Inferior parietal cortex (tissue), 1 donor: ENCODE results near the gene SCN2B.

Source experiments
- DNase-seq: peaks from one replicate; pipeline ENCODE4 v3.0.0-alpha.2; 2016; ENCODE audit errors: extremely low spot score

The SCN2B gene

DNA sequence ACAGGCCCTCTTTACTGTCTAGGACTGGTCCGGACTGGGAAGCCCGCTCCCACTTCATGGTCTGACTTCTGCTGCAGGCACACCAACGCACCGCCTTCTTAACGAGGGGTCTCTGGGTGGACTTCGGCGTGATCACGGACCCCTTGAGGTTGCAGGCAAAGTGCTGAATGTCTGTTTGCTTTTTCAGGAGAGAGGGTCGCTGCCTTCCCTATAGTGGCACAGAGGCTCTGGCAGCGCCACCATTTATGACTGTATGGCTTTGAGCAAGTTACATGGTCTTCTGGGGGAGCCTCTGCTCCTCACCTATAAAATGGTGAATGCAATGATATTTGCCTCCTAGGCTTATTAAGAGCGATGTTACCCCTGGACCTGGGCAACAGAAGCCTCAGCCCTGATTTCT, 22.5 kb downstream of the SCN2B start:
- DNase-seq: no peak

DNA sequence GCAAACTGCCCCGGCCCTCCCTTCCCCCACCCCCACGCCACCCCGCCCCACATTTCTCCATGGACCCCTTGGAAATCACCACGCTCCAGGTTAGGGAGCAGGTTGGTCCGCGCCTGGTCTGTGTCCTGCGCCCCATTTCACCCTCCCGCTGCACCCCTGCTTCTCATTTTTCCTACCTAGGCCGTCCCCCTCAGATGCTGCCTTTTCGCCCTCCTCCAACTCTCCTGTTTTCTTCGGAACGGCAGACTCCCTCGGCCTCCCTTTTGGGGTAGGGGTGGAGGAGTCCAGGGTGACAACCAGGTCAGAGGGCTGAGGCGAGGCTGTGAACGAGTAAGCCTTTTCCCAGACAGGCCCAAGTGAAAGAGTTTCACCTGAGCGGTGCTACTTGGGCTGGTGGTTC, 22.9 kb downstream of the SCN2B start:
- DNase-seq: no peak

- DNase-seq: peak; percentile 34
These were observed 23.6 kb downstream of the SCN2B start, which contains the start of gene SCN4B for GRCh38 chr11:118152552-118153471. Gene SCN4B (minus strand): TSS chr11:118152823. CDS start chr11:118152673, 150 bp downstream.

DNA sequence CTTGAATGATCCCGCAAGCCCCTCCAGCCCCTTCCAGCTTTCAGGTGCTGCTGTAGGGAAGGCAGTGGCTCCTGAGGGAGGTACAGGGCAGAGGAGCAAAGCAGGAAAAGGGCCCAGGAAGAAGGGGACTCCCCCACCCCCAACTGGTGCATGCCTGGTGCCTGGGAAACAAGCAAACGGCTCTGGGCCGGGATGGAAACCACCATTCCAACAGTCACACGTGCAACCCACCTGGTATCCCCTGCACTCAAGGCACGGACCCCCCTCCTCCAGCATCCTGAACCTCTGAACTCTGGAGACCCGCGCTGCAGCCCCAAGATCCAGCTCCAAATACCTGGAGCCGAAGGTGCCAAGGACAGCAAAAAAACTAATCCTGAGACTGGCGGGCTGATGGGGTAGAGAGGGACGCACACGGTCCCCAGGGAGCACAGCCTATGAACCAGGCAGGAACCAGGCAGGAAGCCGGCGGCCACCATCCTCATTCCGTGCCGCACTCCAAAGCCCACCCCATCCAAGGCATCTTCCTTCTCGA, 24.4 kb downstream of the SCN2B start:
- no peak for DNase-seq

DNA sequence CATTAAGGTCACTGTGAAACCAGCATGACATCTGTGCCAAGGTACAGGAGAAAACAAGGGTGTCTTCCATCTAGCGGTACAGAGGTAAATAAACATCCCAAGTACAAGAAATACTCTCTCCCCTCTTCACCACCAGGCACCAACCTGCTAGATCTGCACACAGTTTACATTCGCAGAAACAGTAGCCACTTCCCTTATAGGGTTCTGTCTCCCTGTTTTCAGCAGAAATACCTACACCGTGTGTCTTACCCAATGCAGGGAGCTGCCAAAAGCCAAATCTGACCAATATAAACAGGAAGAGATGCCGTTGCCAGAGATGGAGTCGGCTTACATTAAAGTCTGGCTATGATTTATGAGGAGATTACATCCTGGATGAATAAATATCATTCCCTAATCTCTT, 25.0 kb downstream of the SCN2B start:
- DNase-seq: no peak

- DNase-seq: no peak
These were observed 26.9 kb downstream of the SCN2B start for GRCh38 chr11:118149493-118149892.

GRCh38 chr11:118148856-118149255, 27.6 kb downstream of the SCN2B start:
- no peak for DNase-seq

DNA sequence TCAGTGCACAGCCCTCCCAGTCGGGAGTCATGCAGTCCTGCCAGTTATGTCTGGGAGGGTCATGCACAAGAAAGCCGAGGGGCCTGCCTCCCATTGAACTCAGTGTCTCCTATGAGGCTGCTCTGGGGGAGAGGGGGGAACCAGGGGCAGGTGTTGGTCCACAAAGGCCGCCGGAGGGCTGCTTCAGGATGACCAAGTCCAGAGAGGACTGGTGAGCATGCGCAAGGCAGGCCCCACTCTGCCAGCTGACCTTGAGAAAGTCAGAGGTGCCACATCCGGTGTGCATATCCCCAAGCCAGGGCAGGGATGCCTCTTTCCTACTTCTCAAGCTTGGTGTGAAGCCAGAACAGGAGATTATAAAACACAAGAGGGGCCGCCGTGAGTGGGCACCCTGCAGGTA, 28.2 kb downstream of the SCN2B start:
- no peak for DNase-seq

DNA sequence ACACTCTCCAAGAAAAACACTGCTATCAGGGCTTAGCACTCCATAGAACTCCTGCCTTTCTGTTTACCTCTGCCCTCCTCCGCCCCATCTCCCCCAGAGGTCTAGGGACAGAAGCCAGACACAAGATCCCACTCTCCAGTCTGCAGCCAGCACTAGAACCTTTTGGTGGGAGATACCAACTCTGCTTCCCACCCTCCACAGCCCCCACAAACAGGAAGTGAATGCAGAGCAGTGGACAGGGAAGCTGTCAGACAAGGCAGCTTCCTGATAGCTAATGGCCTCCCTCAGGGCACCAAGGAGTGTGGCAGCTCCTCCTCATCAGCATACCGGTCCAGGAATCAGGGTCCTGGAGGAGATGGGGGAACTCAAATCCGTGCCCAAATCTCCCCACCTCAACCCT, 28.9 kb downstream of the SCN2B start:
- DNase-seq: no peak

DNA sequence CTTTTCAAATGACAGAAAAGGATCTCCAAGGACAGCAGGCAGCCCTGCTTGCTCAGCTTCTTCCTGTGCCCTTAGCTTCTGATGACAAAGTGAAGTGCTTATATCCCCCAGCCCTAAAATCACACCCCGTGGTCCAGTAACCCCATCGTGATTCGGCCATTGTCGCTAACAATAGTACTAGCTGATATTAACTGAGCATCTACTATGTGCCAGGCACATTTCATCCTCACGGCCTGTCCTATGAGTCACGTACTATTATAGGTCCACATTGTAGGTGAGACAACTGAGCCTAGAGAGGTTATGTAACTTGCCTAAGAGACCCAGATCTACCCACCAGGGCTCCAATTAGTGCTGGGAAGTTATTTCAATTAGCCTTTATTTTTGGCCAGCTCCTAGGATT, 29.9 kb downstream of the SCN2B start:
- no peak for DNase-seq

- DNase-seq: peak; percentile 89
These were observed 30.9 kb downstream of the SCN2B start for GRCh38 chr11:118145285-118146227.

- peak; percentile 22 for DNase-seq
These were observed 31.9 kb downstream of the SCN2B start for GRCh38 chr11:118144301-118145268.

- no peak for DNase-seq
These were observed 32.7 kb downstream of the SCN2B start for GRCh38 chr11:118143661-118144185.

DNA sequence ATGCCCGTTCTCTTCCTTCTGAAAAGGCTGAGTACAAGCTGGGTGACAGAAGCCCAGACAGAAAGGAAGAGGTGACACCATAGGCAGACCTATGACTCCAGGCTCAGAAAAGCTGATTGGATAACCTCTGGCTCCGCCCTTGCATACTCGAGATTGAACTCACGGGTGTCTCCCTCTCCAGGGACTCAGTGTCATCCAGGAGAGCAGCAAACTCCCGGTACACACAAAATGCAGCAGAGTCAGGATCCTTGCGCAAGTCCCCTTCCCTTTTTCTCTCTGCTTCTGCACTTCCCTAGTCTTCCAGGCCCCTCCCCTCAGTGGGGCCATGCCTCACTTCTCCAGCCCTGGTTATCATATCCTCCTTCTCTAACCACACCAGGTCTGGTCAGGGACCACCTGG, 33.6 kb downstream of the SCN2B start:
- no peak for DNase-seq

GRCh38 chr11:118142081-118142480, 34.4 kb downstream of the SCN2B start:
- no peak for DNase-seq

DNA sequence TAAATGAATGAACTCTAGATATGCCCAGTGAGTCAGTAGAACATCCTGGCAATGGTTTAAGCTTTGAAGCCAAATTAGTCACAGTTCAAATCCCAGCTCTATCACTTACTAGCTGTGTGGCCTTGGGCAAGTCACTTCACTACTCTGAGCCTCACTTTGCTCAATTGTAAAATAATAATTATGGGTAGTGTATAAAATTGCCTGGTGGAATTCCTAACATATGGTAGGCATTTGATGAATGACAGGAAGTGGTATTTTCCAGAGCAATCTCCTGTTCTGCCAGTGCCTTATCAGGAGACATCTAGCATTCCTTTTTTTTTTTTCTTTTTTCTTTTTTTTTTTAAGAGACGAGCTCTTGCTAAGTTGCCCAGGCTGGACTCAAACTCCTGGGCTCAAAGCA, 36.9 kb downstream of the SCN2B start:
- no peak for DNase-seq

DNA sequence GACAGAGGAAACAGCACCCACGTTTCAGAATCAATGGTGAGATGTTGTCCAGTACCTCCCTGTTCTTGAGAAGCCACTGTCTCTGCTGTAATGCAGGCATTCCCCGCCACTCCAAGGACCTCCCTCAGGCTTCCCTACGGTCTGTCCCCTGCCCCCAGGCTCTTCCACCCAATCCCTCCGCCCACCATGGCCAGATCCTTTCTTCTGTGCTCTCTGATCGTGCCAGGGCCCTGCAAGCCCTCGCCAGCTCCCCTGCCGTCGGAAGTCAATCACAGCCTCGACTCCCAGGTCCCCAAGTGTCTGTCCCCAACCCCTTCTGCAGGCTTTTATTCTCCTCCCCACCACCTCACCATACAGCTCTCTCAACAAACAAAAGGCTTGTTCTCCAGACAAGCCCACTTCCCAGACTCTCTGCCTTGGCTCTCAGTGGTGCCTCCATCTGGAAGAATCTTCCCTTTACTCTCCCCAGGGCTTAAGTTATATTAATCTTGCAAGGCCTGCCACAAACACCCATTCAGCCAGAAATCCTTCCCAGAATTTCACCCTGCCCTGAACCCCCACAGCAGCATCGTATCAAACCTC, 37.5 kb downstream of the SCN2B start:
- no peak for DNase-seq

GRCh38 chr11:118136801-118137200, 39.6 kb downstream of the SCN2B start:
- DNase-seq: no peak

DNA sequence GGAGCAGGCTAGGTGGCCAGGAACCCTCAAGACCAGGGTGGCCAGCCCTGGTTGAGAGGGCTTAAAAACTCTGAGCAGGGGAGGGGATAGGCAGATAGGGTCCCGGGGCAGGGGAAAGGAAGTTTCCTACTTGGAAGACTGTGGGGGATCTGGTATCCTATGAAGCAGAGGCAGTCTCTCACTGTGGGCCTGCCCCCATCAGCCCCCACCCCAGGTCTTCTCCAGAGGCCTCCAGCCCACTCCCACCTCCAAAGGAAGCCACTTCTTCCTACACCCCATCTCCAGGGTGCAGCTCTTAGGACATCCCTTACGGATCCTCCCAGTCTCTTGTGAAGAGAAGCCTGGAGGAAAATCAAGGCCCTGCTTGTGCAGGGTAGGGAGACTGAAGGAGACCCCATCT, 40.1 kb downstream of the SCN2B start:
- DNase-seq: no peak

DNA sequence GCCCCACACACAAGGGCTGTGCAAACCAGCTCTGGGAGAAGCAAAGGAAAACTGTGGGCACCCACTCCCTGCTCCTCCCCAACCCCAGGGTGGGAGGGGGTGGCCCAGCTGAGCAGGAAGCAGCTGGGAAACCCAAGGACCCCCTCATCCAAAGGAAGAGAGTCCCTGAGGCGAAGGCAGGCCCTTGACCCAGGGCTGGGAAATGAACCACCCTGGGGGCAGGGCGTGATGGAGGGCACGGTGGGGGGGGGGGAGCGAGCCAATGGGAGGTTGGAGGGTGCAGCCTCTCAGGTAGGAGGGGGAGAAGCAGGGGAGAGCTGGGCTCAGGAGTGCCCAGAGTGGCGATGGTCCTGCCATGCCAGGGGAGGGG, 40.7 kb downstream of the SCN2B start:
- DNase-seq: no peak
